Muscle of leg (tissue), 11 donors: ENCODE data around the gene CLIC3. TPM values are rescaled to one million over a fixed set of nuclear protein-coding genes. Genes with fewer than 3 reads are reported as not detected.

Experiments used
- DNase-seq: peaks from one replicate; pipeline ENCODE4 v3.0.0; 2013
- H3K27ac ChIP-seq: one replicate; pipeline ENCODE4 v1.5.1; 2013; ENCODE audit warnings: mild to moderate bottlenecking, low read length, control low read depth
- H3K27me3 ChIP-seq: one replicate; pipeline ENCODE4 v1.6.1; 2013; ENCODE audit warnings: low read length; ENCODE audit not compliant: control insufficient read depth, insufficient read depth
- H3K36me3 ChIP-seq: one replicate; pipeline ENCODE4 v1.6.1; 2013; ENCODE audit warnings: low read length; ENCODE audit not compliant: control insufficient read depth, insufficient read depth
- H3K4me1 ChIP-seq: one replicate; pipeline ENCODE4 v1.6.1; 2013; ENCODE audit warnings: low read length; ENCODE audit not compliant: control insufficient read depth, insufficient read depth
- H3K4me3 ChIP-seq: one replicate; pipeline ENCODE4 v1.5.1; 2013; ENCODE audit warnings: low read length, control low read depth
- H3K9me3 ChIP-seq: replicated peaks from 2 replicates; pipeline ENCODE4 v1.6.1; 2013; ENCODE audit warnings: low read depth, low read length; ENCODE audit not compliant: control insufficient read depth
- WGBS: methylation state at CpG from one replicate; pipeline ENCODE4 v1.1.5; 2013; ENCODE audit warnings: missing lambda C conversion rate; ENCODE audit not compliant: insufficient coverage; 5-methylcytosine and 5-hydroxymethylcytosine counted together
- polyA plus RNA-seq, 8 donors: library from polyadenylated mRNA; unstranded; fragments of 120-200 nt; gene quantifications; one replicate each; pipeline versions ENCODE4 v1.2.1 to v1.2.3, GENCODE V29; 2013; ENCODE audit warnings: inconsistent platforms in 1 of 8, low replicate concordance in 1 of 8; ENCODE audit not compliant: insufficient read length in 8 of 8, insufficient read depth in 1 of 8
- total RNA-seq: library from RNA; stranded (reverse); fragments of 120-200 nt; gene quantifications from one replicate; pipeline ENCODE4 v1.2.4, GENCODE V29; 2013

The CLIC3 gene
- total and polyA plus RNA-seq, 9 donors, result 0.27 to 8.4 (median 0.60) TPM

DNA sequence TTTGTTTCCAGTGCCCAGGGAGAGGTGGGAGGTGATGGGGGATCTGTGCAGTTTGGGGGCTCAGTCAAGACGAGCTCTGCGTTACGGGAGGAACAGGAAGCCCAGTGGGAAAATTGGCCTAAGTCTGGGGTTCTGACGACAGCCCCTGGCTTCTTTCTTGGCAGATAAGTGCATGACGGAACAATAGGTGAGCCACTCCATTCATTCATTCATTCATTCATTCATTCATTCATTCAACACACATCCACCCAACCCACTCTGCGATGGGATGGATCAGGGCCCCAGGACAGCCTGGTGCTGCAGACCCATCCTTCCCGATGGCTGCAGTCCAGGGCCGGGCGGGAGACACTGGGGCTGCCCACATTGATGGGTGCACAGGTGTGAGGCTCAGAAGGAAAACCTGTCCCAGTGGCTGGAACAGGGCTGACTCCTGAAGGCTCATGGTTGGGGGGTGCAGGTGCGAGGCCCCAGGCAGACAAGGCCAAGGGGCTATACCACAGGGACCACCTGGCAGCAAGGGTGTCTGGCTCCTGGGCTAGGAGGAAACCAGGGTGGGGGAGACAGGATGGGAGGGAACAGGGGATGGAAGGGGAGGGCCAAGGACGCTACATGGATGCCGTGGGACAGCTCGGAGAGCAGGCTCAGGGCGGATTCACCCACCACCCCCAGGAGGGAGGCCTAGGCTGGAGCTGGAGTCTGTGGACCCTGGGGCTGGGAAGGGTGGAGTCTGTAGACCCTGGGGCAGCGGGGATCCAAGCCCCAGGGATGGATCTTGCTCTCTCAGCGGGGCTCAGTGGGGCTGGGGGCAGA lies 15.5 kb downstream of the CLIC3 start:
- no peak overlapping the region for H3K27ac ChIP-seq
- WGBS, result 87% methylated on average over 9 of the region's 16 CpGs
- H3K4me3 ChIP-seq, result no peak overlapping the region
- no peaks in the 10 kb centered on the region for H3K36me3 ChIP-seq
- H3K9me3 ChIP-seq, result no peaks in the 10 kb centered on the region
- peaks cover 44% of the 10 kb centered on the region for H3K27me3 ChIP-seq
- DNase-seq, result no peak
- peaks cover 31% of the 10 kb centered on the region for H3K4me1 ChIP-seq

DNA sequence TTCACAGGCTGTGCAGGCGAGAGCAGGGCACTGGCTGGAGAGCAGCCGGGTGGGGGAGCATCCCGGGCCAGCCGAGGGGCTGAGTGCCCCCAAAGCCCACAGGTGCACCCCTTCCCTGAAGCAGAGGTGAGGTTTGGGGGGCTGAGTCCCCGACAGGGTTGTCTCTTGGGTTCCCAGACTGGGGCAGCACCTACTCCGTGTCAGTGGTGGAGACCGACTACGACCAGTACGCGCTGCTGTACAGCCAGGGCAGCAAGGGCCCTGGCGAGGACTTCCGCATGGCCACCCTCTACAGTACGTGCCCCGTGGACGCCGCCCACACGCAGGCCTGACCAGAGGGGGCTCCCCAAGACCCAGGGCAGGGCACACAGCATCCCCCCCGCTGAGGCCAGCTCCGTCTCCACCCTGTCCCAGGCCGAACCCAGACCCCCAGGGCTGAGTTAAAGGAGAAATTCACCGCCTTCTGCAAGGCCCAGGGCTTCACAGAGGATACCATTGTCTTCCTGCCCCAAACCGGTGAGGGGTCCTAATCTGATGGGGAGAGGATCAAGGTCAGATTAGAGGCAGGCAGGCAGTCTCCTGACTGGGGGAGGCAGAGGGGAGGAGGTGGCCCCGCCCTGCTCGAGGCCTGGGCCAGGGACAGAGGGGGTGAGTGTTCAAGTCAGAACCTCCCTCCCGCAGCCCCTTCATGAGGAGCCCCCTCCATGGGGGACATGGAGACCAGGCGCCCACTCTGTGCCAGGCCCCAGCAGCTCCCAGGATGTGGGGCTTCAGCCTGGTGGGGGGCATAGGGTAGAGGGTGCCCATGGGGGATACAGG lies 16.4 kb downstream of the CLIC3 start:
- H3K4me3 ChIP-seq, result no peak overlapping the region
- H3K27me3 ChIP-seq, result peaks cover 35% of the 10 kb centered on the region
- 78% methylated on average over 21 of the region's 26 CpGs for WGBS

DNA sequence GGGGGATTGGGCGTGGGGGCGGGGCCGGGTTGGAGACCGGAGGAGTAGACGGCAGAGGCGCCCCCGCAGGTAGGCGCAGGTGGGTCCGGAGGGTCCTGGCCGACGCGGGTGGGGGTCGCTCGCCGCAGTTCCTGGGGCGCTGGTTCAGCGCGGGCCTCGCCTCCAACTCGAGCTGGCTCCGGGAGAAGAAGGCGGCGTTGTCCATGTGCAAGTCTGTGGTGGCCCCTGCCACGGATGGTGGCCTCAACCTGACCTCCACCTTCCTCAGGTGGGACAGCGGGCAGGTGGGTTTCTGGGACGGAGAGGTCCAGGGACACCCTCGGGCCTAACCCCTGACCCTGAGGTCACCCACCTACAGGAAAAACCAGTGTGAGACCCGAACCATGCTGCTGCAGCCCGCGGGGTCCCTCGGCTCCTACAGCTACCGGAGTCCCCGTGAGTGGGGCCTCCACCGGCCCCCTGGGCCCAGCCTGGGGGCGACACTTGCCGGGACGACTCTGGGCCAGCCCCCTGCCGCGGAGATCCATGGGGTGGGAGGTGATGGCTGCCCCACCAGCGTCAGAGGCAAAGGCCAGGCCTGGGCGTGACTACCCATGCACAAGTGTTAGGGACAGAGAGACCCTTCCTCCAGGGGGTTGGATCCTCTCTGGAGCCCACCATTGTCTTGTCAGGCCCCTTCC lies 17.4 kb downstream of the CLIC3 start:
- no peak overlapping the region for H3K27ac ChIP-seq
- DNase-seq, result no peak
- H3K9me3 ChIP-seq, result no peaks in the 10 kb centered on the region
- H3K27me3 ChIP-seq, result peaks cover 25% of the 10 kb centered on the region
- WGBS, result 50% methylated on average over 28 of the region's 41 CpGs
- no peaks in the 10 kb centered on the region for H3K36me3 ChIP-seq
- peaks cover 37% of the 10 kb centered on the region for H3K4me1 ChIP-seq
- no peak overlapping the region for H3K4me3 ChIP-seq

More for the DNA sequence above, 16.4 kb downstream of the CLIC3 start:
- Histone ChIP-seq H3K27ac (no peak overlapping the region), H3K4me1 (peaks cover 34% of the 10 kb centered on the region), H3K36me3 (no peaks in the 10 kb centered on the region), H3K9me3 (no peaks in the 10 kb centered on the region)
- DNase-seq, result no peak

DNA sequence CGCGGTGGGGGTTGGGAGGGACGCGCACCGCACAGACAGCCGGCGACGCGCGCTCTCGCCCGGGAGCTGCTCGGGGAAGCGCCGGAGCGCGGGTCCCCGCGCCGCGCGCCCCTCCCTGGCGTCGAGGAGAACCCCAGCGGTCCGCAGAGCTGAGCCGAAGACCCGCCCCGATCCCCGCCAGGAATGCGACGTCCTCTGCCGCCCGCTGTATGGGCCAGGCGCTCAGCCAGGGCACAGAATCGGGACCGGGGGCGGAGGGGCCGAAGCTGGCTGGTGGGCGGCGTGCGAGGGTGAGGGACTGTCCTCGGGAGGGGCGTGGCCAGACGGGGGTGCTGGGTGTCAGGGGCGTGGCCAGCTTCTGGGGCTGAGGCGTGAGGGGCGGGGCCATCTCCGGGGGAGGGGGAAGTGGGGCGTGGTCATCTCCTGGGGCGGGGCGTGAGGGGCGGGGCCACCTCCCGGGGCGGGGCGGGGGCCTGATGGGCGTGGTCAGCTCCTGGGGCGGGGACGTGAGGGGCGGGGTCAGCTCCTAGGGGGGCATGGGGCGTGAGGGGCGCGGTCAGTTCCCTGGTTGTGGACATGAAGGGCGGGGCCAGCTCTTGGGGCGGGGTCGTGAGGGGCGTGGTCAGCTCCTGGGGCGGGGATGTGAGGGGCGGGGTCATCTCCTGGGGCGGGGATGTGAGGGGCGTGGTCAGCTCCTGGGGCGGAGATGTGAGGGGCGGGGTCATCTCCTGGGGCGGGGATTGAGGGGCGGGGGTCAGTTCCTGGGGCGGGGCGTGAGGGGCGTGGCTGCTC lies 18.1 kb downstream of the CLIC3 start:
- Histone ChIP-seq H3K36me3 (no peaks in the 10 kb centered on the region), H3K4me1 (peaks cover 37% of the 10 kb centered on the region), H3K9me3 (no peaks in the 10 kb centered on the region), H3K27ac (no peak overlapping the region), H3K27me3 (peaks cover 18% of the 10 kb centered on the region), H3K4me3 (peak overlapping the region; percentile 37)
- WGBS, result under 1% methylated on average over 45 of the region's 78 CpGs
- peak; percentile 70 for DNase-seq

DNA sequence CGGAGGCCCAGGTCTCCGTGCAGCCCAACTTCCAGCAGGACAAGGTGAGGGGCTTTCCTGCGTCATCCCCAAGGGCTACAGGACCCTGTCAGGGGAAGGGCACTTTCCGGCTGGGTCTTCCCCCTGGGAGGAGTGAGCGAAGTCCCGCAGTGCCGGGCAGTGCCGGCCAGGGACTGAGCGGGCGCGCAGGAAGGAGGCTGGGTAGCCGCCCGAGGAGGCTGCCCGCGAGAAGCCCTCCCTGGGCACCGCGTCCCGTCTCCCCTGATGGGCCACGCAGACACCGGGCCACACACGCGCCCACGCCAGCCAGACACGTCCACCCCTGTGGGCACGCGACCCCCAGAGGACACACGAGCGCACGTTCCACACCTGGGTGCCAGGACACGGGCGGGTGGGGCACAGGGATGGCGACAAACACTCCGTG lies 18.7 kb downstream of the CLIC3 start:
- DNase-seq, result no peak
- H3K27me3 ChIP-seq, result peaks cover 12% of the 10 kb centered on the region
- no peaks in the 10 kb centered on the region for H3K9me3 ChIP-seq
- 8% methylated on average over 31 of the region's 33 CpGs for WGBS
- H3K4me3 ChIP-seq, result peak overlapping the region; percentile 37
- H3K4me1 ChIP-seq, result peaks cover 37% of the 10 kb centered on the region
- H3K36me3 ChIP-seq, result no peaks in the 10 kb centered on the region
- H3K27ac ChIP-seq, result no peak overlapping the region

DNA sequence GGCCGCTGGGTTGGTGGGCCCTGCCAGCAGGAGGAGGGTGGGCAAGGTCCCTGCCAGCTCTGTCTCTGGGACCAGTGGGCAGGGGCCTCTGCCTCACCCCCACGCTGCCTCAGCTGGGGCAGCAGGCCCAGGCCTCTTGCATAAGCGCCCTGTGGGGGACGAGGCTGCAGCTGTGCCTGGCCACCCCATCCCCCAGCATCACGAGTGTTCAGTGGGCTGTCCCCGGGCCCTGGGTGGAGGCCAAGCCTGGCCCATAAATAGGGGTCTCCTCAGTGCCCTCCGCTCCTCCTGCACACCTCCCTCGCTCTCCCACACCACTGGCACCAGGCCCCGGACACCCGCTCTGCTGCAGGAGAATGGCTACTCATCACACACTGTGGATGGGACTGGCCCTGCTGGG lies 19.1 kb downstream of the CLIC3 start, which contains the start of gene PTGDS:
Gene PTGDS (plus strand): TSS at position 282 of the 400 bp plus-strand sequence. CDS start 75 bp downstream, at position 357.
- DNase-seq, result peak; percentile 71
- H3K4me3 ChIP-seq, result peak within 1 kb of the TSS; percentile 37
- no peaks in the 10 kb centered on the region for H3K9me3 ChIP-seq
- no peaks in the 10 kb centered on the region for H3K36me3 ChIP-seq
- H3K27ac ChIP-seq, result no peak within 1 kb of the TSS
- H3K27me3 ChIP-seq, result peaks cover 8% of the 10 kb centered on the region
- 59% methylated on average over 9 of the region's 10 CpGs for WGBS
- H3K4me1 ChIP-seq, result peaks cover 37% of the 10 kb centered on the region

DNA sequence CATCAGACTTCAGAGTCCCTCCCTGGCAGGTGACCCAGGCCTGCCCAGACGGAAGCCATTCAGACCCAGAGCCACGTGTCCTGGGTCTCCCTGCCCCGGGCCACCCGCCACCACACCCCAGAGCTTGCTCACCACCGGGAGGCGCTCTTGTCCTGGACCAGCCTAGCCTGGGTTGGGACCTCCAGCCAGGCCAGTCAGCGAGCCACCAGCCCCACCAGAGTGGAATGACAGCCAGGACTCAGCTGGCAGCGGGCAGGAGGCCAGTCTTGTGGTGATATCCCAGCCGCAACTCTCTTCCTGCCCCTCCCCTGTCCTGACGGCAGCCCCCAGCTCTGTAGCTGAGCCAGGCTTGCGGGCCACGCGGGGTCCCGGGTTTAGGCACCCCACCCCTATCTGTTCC lies 20.7 kb downstream of the CLIC3 start:
- Histone ChIP-seq H3K27me3 (peaks cover 3% of the 10 kb centered on the region), H3K4me3 (no peak overlapping the region), H3K4me1 (peaks cover 37% of the 10 kb centered on the region), H3K27ac (no peak overlapping the region), H3K36me3 (no peaks in the 10 kb centered on the region), H3K9me3 (no peaks in the 10 kb centered on the region)
- DNase-seq, result peak; percentile 57
- 51% methylated on average over 7 of the region's 14 CpGs for WGBS

DNA sequence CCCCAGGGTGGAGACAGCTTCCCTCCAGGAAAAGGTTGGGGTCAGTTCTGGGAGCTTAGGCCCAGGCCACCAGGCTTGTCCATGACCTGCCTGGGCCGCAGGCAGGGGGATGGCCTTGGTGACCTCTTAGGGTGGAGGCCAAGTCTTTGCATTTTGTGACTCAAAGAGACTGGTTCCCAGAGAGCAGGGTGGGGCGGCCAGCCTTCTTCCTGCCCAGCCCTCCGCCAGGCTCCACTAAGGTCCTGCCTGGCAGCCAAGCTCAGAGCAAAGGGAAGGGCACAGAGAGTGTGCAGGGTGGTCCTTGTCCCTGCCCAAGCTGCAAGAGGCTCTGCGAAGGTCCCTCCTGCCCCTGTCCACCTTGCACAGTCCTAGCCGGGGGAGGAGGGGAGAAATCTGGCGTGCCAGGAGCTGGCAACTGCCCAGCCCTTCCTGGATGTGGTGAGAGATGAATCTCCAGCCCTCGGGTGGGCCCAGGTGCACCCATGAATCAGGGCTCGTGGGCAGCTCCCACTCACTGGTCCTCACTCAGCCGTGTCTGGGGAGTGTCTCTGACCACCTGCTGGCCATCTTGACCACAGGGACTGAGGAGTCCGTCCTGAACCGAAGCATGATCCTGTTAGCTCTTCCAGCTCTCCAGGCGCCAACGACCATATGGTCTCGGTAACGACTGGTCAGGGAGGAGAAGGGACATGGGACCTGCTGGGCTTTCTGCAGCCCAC lies 21.4 kb downstream of the CLIC3 start:
- no peaks in the 10 kb centered on the region for H3K36me3 ChIP-seq
- no peaks in the 10 kb centered on the region for H3K9me3 ChIP-seq
- DNase-seq, result no peak
- peaks cover 3% of the 10 kb centered on the region for H3K27me3 ChIP-seq
- no peak overlapping the region for H3K27ac ChIP-seq
- H3K4me3 ChIP-seq, result no peak overlapping the region
- peaks cover 37% of the 10 kb centered on the region for H3K4me1 ChIP-seq
- WGBS, result 60% methylated on average over 13 of the region's 15 CpGs
